Body of pancreas (tissue), 4 donors: ENCODE data around the gene NRGN. TPM values are rescaled to one million over a fixed set of nuclear protein-coding genes. Genes with fewer than 3 reads are reported as not detected.

ENCODE experiments used
- ATAC-seq: fragments of 150-250 bp; one replicate; pipeline ENCODE4 v1.9.1; 2016
- DNase-seq, 4 donors: peaks; one replicate each; pipeline ENCODE4 v3.0.0-alpha.2; 2019
- H3K27ac ChIP-seq, 4 donors: fragments of 200-600 bp; sonication (generic); 1 replicate in 3 of 4; 2 replicates in 1 of 4; pipeline versions ENCODE4 v1.5.1 to v1.6.1; 2016 to 2019; ENCODE audit warnings: mild to moderate bottlenecking in 1 of 4, mixed read lengths in 1 of 4, moderate library complexity in 1 of 4
- H3K27me3 ChIP-seq, 2 donors: fragments of 200-600 bp; sonication (generic); one replicate each; pipeline ENCODE4 v1.6.0; 2016; ENCODE audit warnings: mild to moderate bottlenecking in 1 of 2
- H3K36me3 ChIP-seq, 2 donors: fragments of 200-600 bp; sonication (generic); replicated peaks in 1 of 2; 2 replicates each; pipeline ENCODE4 v1.5.1; 2016; ENCODE audit warnings: low read depth in 2 of 2; ENCODE audit not compliant: insufficient read depth in 1 of 2
- H3K4me1 ChIP-seq: fragments of 200-600 bp; sonication (generic); one replicate; pipeline ENCODE4 v1.6.0; 2016
- H3K4me3 ChIP-seq, 2 donors: fragments of 200-600 bp; sonication (generic); 1 replicate in 1 of 2; 2 replicates in 1 of 2; pipeline ENCODE4 v1.5.1; 2016 to 2019
- H3K9me3 ChIP-seq, 3 donors: fragments of 200-600 bp; sonication (generic); 1 replicate in 2 of 3; 2 replicates in 1 of 3; pipeline ENCODE4 v1.5.1; 2016
- POLR2A ChIP-seq, 3 donors: fragments of 450-650 bp; IDR thresholded peaks; one replicate each; pipeline ENCODE4 v1.6.1; 2016; ENCODE audit warnings: antibody characterized with exemption in 3 of 3, mild to moderate bottlenecking in 2 of 3
- WGBS, 2 donors: methylation state at CpG; one replicate each; pipeline ENCODE4 v1.1.5; 2017; 5-methylcytosine and 5-hydroxymethylcytosine counted together
- intact Hi-C: fragments of 100-400 bp; cut with DNase I; formaldehyde crosslinking; loops from one replicate; pipeline ENCODE4 v1.15.1; 2023
- total RNA-seq, 2 donors: library from RNA; depleted of rRNA; stranded (reverse); fragments of >200 nt; gene quantifications; one replicate each; pipeline ENCODE4 v1.1.0, GENCODE V29; 2016
- TF ChIP-seq, protein P1 (sequence below), 7 experiments: fragments of 450-650 bp in 4 of 7; fragments of 200-600 bp in 3 of 7; sonication (generic) in 3 of 7; IDR thresholded peaks; one replicate each; pipeline ENCODE4 v1.5.1; 2016 to 2019; ENCODE audit warnings: antibody characterized with exemption in 7 of 7

Gene NRGN
- total RNA-seq: not detected

DNA sequence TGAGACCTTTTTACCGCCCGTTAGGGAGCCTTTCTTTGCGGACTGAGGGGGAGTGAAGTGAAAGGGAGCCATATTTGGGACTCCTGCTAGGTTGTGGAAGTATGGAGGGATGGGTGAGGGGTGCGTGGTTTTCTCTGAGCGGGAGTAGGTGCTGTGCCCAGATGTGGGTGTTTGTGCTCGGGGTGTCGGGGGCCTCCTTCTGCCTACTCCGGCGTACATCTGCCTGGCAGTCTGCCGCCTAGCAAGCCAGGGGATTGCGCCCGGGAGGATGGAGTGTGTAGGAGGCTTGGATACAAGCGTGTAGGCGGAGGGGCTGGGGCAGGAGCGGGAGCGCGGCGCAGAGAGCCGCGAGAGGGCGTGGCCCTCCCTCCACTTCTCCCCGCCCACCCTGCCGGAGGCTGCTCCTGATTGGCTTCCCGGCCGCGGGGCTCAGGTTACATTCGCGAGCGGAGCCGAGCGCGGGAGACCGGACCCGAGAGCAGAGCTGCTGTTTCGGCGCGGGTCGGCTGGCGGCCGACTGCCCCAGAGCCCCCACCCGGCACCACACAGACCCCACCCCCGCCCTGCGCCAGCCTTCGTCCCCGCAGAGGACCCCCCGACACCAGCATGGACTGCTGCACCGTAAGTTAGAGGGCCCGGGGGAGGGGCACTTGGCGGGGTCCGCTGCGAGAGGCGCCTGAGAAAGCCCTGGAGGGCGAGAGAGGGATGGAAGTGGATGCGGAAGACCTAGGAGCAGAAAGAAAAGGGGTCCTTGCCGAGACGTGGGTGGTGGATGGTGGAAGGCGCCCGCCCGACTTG is at the start of gene NRGN:
NRGN (plus strand) TSS at position 464 of the 798 bp plus-strand sequence; CDS start at position 607, 143 bp downstream.
- Histone ChIP-seq H3K27ac (peak within 1 kb of the TSS in 1 of 4 donors; percentile 28), H3K36me3 (no peaks in the 10 kb centered on the region), H3K9me3 (no peaks in the 10 kb centered on the region), H3K4me1 (peaks cover 17% of the 10 kb centered on the region), H3K4me3 (peak within 1 kb of the TSS in 1 of 2 donors; percentile 23), H3K27me3 (peaks cover 0 to 8% of the 10 kb centered on the region in 2 donors)
- ATAC-seq (peak; percentile 100), DNase-seq (peak; percentile 92 to 95 (median 93))
- TF ChIP-seq, protein P1, sequence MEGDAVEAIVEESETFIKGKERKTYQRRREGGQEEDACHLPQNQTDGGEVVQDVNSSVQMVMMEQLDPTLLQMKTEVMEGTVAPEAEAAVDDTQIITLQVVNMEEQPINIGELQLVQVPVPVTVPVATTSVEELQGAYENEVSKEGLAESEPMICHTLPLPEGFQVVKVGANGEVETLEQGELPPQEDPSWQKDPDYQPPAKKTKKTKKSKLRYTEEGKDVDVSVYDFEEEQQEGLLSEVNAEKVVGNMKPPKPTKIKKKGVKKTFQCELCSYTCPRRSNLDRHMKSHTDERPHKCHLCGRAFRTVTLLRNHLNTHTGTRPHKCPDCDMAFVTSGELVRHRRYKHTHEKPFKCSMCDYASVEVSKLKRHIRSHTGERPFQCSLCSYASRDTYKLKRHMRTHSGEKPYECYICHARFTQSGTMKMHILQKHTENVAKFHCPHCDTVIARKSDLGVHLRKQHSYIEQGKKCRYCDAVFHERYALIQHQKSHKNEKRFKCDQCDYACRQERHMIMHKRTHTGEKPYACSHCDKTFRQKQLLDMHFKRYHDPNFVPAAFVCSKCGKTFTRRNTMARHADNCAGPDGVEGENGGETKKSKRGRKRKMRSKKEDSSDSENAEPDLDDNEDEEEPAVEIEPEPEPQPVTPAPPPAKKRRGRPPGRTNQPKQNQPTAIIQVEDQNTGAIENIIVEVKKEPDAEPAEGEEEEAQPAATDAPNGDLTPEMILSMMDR (IDR thresholded peaks at IDR 0.05): no peak
- no peak for TF ChIP-seq POLR2A (IDR thresholded peaks at IDR 0.05)
- WGBS, 2 donors: 1 to 5% methylated on average over 21 to 57 of the region's 59 CpGs
- intact Hi-C loops: no loop called here

GRCh38 chr11:124693142-124693541 is 46.6 kb upstream of the NRGN start:
- H3K27me3 ChIP-seq: no peaks in the 10 kb centered on the region
- TF ChIP-seq POLR2A (IDR thresholded peaks at IDR 0.05): no peak
- TF ChIP-seq, protein P1 (IDR thresholded peaks at IDR 0.05): no peak
- no peaks in the 10 kb centered on the region for H3K9me3 ChIP-seq
- 89 to 91% methylated on average over 2 of the region's 2 CpGs for WGBS, 2 donors
- no peaks in the 10 kb centered on the region for H3K4me1 ChIP-seq
- no peaks in the 10 kb centered on the region for H3K36me3 ChIP-seq
- intact Hi-C loops: no loop called here
- ATAC-seq (no peak), DNase-seq (no peak)
- no peak overlapping the region for H3K4me3 ChIP-seq
- H3K27ac ChIP-seq: no peak overlapping the region

DNA sequence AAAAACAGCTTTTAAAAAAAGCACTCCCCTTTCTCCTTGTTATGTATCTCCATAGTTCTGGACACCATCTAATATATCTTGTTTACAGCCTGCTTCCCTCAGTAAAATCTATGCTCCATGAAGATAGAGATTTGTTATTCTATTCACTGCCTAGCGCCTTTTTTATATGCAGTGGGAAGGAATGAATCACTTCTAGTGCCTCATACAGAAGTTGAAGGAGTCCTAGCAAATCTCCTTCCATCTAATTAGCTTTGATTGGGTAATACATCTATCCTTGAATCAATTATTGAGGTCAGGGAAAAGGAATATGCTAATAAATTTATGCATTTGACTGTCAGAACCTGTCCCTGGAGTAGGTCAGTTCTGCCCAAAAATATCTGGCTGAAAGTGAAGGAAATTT is 40.2 kb upstream of the NRGN start:
- Histone ChIP-seq H3K36me3 (no peaks in the 10 kb centered on the region), H3K4me1 (no peaks in the 10 kb centered on the region), H3K9me3 (no peaks in the 10 kb centered on the region), H3K27ac (no peak overlapping the region), H3K4me3 (no peak overlapping the region), H3K27me3 (no peaks in the 10 kb centered on the region)
- TF ChIP-seq, protein P1 (IDR thresholded peaks at IDR 0.05): no peak
- no peak for TF ChIP-seq POLR2A (IDR thresholded peaks at IDR 0.05)
- intact Hi-C loops: no loop called here
- WGBS, 2 donors: 69 to 79% methylated on average over 1 of the region's 1 CpG
- no peak for DNase-seq
- no peak for ATAC-seq

GRCh38 chr11:124700028-124700427 is 39.7 kb upstream of the NRGN start:
- Histone ChIP-seq H3K27me3 (no peaks in the 10 kb centered on the region), H3K4me3 (no peak overlapping the region), H3K4me1 (no peaks in the 10 kb centered on the region), H3K27ac (no peak overlapping the region), H3K36me3 (no peaks in the 10 kb centered on the region), H3K9me3 (no peaks in the 10 kb centered on the region)
- intact Hi-C loops: no loop called here
- ATAC-seq: no peak
- TF ChIP-seq, protein P1 (IDR thresholded peaks at IDR 0.05): no peak
- no peak for TF ChIP-seq POLR2A (IDR thresholded peaks at IDR 0.05)
- DNase-seq: no peak

DNA sequence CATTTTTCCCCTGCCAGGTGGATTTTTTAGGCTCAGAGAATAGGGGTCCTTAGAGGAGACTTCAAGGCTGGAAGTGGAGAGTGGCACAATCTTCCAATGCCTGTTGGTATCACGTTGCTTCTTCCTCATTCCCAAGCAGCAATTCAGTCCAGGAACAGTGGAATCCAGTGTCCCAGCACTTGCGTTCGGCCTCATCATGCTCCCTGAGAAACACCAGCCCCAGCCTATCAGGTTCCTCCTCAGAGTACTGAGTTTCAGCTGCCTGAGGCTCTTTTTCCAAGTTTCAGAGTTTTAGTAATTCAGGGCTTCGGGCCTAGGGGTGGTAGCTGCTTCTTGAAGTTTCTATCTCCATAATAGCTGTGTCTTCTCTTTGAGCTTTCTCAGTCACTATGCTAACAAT is 31.9 kb upstream of the NRGN start:
- no peak overlapping the region for H3K4me3 ChIP-seq
- no peaks in the 10 kb centered on the region for H3K36me3 ChIP-seq
- no peak overlapping the region for H3K27ac ChIP-seq
- WGBS, 2 donors: 70 to 85% methylated on average over 4 of the region's 4 CpGs
- H3K9me3 ChIP-seq: no peaks in the 10 kb centered on the region
- intact Hi-C loops: no loop called here
- no peaks in the 10 kb centered on the region for H3K27me3 ChIP-seq
- DNase-seq (no peak), ATAC-seq (no peak)
- TF ChIP-seq, protein P1 (IDR thresholded peaks at IDR 0.05): no peak
- TF ChIP-seq POLR2A (IDR thresholded peaks at IDR 0.05): no peak
- no peaks in the 10 kb centered on the region for H3K4me1 ChIP-seq
